Neuron (in vitro differentiated cells): ENCODE measurements around the gene PCSK6.
"Not testable (repeated sequence)": the region's sequence is repeated elsewhere in the genome, so short reads cannot be mapped to it uniquely, and the experiment has no call there.

Experiments
- H2AFZ ChIP-seq: one replicate; pipeline ENCODE4 v1.6.1; 2013; ENCODE audit warnings: low read depth, mild to moderate bottlenecking, inconsistent platforms, low read length, moderate library complexity
- H3K27me3 ChIP-seq: one replicate; pipeline ENCODE4 v1.6.1; 2013; ENCODE audit warnings: low read length; ENCODE audit not compliant: insufficient read depth
- H3K36me3 ChIP-seq: one replicate; pipeline ENCODE4 v1.6.1; 2013; ENCODE audit warnings: low read length; ENCODE audit not compliant: insufficient read depth
- H3K4me1 ChIP-seq: one replicate; pipeline ENCODE4 v1.6.1; 2013; ENCODE audit warnings: low read length; ENCODE audit not compliant: insufficient read depth
- H3K4me3 ChIP-seq: 2 replicates; pipeline ENCODE4 v1.5.1; 2013; ENCODE audit warnings: mild to moderate bottlenecking, low read length, moderate library complexity
- H3K9me3 ChIP-seq: one replicate; pipeline ENCODE4 v1.6.1; 2013; ENCODE audit warnings: low read length

Gene PCSK6

GRCh38 chr15:101359365-101359947, 130.1 kb downstream of the PCSK6 start:
- H2AFZ ChIP-seq, result no peak overlapping the region
- H3K9me3 ChIP-seq, result no peaks in the 10 kb centered on the region
- H3K36me3 ChIP-seq, result no peaks in the 10 kb centered on the region
- H3K27me3 ChIP-seq, result no peaks in the 10 kb centered on the region
- H3K4me1 ChIP-seq, result no peaks in the 10 kb centered on the region
- no peak overlapping the region for H3K4me3 ChIP-seq

DNA sequence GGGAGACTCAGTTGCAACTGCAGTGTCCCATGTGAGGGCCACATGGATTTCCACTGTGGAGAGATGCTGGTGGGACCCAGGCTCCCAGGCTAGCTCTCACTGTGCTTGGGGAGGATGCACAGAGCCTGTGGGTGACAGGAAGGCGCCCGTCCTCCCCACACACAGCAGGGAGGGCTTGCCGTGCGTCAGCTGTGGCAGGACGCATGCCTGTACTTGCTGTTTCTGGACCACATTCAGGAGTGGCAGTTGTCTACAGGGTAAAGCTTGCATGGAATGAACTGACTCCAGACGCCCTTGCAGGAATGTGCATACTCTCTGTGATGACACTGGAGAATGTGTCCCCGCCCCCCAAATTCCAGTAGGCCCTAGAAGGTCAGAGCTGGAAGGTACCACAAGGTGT, 130.6 kb downstream of the PCSK6 start:
- Histone ChIP-seq H3K27me3 (no peaks in the 10 kb centered on the region), H3K36me3 (no peaks in the 10 kb centered on the region), H3K9me3 (no peaks in the 10 kb centered on the region), H3K4me3 (no peak overlapping the region), H2AFZ (no peak overlapping the region), H3K4me1 (no peaks in the 10 kb centered on the region)

DNA sequence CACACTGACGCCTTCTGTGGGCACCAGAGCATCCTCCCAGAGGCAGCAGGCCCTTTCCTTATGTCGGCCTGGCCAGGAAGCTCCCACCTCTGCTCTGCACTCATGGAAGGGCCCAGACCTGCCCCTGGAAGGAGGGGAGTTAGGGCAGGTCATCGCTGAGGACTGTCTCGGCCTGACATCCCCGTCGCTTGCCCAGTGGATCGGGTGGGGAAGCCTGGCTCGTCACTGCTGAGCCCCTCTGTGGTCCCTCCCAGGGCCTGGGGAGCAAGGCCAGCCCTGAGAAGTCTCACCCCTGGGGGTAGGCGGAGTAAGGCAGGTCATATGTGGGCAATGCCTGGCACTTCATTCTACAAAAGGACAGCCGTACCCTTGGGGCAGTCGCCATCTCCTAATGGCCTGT, 131.6 kb downstream of the PCSK6 start:
- Histone ChIP-seq H3K27me3 (no peaks in the 10 kb centered on the region), H3K4me3 (no peak overlapping the region), H2AFZ (no peak overlapping the region)

GRCh38 chr15:101357333-101357732, 132.2 kb downstream of the PCSK6 start:
- no peaks in the 10 kb centered on the region for H3K27me3 ChIP-seq
- H3K9me3 ChIP-seq, result no peaks in the 10 kb centered on the region
- H2AFZ ChIP-seq, result no peak overlapping the region
- H3K36me3 ChIP-seq, result no peaks in the 10 kb centered on the region
- H3K4me3 ChIP-seq, result no peak overlapping the region
- no peaks in the 10 kb centered on the region for H3K4me1 ChIP-seq

More for the DNA sequence above, 131.6 kb downstream of the PCSK6 start:
- H3K9me3 ChIP-seq, result no peaks in the 10 kb centered on the region
- no peaks in the 10 kb centered on the region for H3K4me1 ChIP-seq
- H3K36me3 ChIP-seq, result no peaks in the 10 kb centered on the region

DNA sequence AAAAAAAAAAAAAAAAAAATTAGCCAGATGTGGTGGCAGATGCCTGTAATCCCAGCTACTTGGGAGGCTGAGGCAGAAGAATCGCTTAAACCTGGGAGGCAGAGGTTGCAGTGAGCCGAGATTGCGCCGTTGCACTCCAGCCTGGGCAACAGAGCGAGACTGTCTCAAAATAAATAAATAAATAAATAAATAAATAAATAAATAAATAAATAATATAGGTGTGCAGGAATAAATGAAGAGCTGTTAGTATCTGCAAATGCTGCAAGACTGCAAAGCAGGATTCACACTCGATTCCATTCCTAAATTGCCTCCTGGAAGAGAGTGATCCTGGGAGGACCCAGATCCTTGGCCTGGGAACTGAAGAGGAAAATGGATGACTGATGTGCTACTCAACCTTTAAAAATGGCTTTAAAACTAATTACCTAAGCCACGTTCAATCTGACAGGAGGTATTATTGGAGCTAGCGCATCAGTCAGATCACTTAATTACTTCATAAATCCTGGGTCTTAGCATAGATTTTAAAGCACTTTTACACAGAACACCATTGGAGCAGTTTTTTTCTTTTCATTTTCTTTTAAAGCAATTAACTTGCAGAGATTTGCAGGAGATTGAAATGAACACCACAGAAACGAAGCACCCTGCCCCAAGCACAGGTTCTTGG, 132.9 kb downstream of the PCSK6 start:
- H3K4me1 ChIP-seq, H3K9me3 ChIP-seq, H3K36me3 ChIP-seq, H2AFZ ChIP-seq, H3K4me3 ChIP-seq, H3K27me3 ChIP-seq: not testable (repeated sequence)

DNA sequence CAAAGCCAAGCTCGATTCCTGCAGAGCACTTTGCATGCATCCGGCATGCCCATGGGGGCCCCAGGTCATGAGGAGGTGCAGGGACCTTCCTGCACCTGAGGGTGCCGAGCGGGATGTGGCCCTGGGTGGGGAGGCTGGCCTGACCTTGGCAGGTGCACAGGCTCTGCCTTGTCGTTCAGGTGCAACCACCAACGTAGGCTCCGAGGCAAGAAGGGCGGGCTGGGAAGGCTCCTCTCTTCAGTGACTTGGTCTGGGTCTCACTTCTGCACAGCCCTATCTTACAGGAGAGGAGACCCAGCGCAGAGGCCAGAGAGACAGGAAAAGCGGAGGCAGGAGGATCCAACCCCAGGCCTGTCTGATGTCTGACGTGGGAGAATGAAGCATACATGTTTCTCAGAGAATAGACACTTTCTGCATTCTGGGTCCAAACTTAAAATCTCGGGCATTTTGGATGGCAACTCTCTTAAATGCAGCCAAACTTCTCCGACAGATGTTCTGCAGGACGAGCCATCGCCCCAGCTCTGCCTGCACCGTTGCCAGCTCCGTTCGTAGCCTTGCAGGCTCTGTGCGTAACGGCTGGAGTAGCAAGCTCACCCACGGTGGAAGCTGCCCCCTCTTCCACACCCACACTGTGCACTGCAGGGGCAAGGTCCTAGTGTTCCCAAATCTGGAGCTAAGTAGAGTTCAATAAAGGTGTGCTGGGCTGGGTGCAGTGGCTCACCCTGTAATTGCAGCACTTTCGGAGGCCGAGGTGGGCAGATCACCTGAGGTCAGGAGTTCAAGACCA, 133.6 kb downstream of the PCSK6 start:
- Histone ChIP-seq H3K9me3 (no peaks in the 10 kb centered on the region), H2AFZ (no peak overlapping the region), H3K27me3 (no peaks in the 10 kb centered on the region), H3K4me1 (no peaks in the 10 kb centered on the region), H3K36me3 (no peaks in the 10 kb centered on the region), H3K4me3 (no peak overlapping the region)

- H3K4me3 ChIP-seq, result no peak overlapping the region
- H3K27me3 ChIP-seq, result no peaks in the 10 kb centered on the region
- H3K36me3 ChIP-seq, result no peaks in the 10 kb centered on the region
- no peaks in the 10 kb centered on the region for H3K4me1 ChIP-seq
- H2AFZ ChIP-seq, result no peak overlapping the region
- H3K9me3 ChIP-seq, result no peaks in the 10 kb centered on the region
Measured at GRCh38 chr15:101354891-101355623, 134.4 kb downstream of the PCSK6 start.

GRCh38 chr15:101353240-101353639, 136.3 kb downstream of the PCSK6 start:
- no peak overlapping the region for H3K4me3 ChIP-seq
- no peaks in the 10 kb centered on the region for H3K4me1 ChIP-seq
- no peaks in the 10 kb centered on the region for H3K9me3 ChIP-seq
- H3K27me3 ChIP-seq, result no peaks in the 10 kb centered on the region
- no peak overlapping the region for H2AFZ ChIP-seq
- H3K36me3 ChIP-seq, result no peaks in the 10 kb centered on the region

DNA sequence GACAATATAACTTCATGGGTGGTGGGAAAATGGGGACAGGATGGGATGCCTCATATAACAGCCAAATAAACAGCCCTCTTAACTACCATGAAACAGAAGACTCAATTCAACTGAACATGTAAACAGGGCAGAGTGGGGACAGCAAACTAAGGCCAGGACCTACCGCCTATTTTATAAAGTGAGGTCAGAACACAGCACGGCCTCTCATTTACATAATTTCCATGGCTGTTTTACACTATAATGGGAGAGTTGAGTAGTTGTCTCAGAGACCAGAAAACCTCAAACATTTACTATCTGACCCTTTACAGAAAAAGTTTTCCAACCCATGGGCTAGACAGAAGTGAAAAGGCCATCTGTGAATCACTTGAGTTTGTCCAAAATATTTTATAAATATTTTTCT, 137.8 kb downstream of the PCSK6 start:
- Histone ChIP-seq H3K36me3 (no peaks in the 10 kb centered on the region), H2AFZ (no peak overlapping the region), H3K27me3 (no peaks in the 10 kb centered on the region), H3K9me3 (no peaks in the 10 kb centered on the region), H3K4me3 (no peak overlapping the region), H3K4me1 (no peaks in the 10 kb centered on the region)

DNA sequence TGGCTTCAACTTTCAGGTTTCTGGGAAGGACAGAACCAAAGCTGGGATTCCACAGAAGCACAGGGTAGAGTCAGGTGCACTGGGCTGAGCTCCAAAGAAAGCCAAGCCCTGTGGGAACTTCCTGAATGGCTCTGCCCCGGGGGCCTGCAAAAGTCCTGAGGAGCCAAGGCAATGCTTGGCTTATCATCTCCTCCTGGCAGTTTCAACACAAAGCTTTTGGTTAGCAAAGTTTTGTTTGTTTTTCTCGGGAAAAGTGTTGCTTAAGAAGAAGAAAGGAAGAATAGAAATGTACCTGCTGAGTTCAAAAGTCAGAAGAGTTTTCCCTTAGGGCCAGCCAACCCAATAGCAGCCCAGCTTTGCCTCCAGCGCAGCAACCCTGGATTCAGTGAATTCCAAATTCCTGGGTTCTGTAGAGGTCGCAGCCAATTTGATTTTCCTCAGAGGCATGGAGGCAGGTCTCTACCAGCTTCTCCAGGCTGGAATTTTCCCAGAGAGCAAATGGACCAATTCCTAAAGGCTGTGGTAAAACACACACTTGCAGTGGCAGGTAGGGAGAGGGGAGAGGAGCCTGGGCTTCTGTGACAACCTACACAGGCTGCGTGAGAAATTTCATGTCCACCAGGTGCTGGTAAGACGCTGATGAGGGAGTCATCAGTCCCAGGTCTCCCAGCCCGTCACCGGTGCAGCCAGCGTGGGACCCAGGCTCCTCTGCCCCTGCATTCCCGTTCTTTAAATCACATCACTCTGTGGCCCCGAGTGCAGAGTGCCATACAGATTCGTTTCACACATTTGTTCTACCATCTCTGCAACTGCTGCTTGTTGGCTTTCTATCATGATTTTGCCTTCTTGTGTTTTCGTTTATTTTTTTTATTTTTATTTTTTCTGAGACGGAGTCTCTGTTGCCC, 140.2 kb downstream of the PCSK6 start:
- no peak overlapping the region for H2AFZ ChIP-seq
- H3K36me3 ChIP-seq, result no peaks in the 10 kb centered on the region
- H3K9me3 ChIP-seq, result no peaks in the 10 kb centered on the region
- no peaks in the 10 kb centered on the region for H3K4me1 ChIP-seq
- no peak overlapping the region for H3K4me3 ChIP-seq
- H3K27me3 ChIP-seq, result no peaks in the 10 kb centered on the region

DNA sequence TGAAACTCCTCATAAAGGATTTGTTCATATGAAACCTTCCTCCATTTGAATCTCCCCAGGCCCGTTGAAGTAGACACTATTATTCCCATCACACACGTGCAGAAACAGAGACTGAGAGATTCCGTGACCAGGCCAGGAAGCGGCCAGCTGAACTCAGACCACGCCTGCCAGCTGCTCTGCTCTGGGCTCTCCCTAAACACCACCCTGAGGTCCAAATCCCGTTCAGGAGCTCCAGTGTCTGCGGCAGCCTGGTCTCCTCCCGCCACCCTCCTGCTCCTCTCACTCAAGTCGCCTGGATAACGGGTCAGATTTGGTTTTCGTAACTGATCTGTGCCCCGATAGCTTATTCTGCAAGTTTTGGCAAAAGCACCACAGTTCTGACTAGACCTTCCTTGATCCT, 140.9 kb downstream of the PCSK6 start:
- H3K9me3 ChIP-seq, result no peaks in the 10 kb centered on the region
- H3K36me3 ChIP-seq, result no peaks in the 10 kb centered on the region
- no peaks in the 10 kb centered on the region for H3K4me1 ChIP-seq
- H3K4me3 ChIP-seq, result no peak overlapping the region
- no peaks in the 10 kb centered on the region for H3K27me3 ChIP-seq
- H2AFZ ChIP-seq, result no peak overlapping the region

- Histone ChIP-seq H3K36me3 (no peaks in the 10 kb centered on the region), H3K27me3 (no peaks in the 10 kb centered on the region), H3K4me1 (no peaks in the 10 kb centered on the region), H3K9me3 (no peaks in the 10 kb centered on the region), H2AFZ (no peak overlapping the region), H3K4me3 (no peak overlapping the region)
Measured at GRCh38 chr15:101348015-101348414, 141.5 kb downstream of the PCSK6 start.
